Breast epithelium (tissue), 4 donors: Measurements from ENCODE around the gene KLF6. TPM values are rescaled to one million over a fixed set of nuclear protein-coding genes. Genes with fewer than 3 reads are reported as not detected.

Experiments used
- DNase-seq, 2 donors: peaks; one replicate each; pipeline ENCODE4 v3.0.0-alpha.2; 2019; ENCODE audit warnings: low spot score in 2 of 2
- H3K27ac ChIP-seq, 2 donors: fragments of 200-600 bp; sonication (generic) in 1 of 2; one replicate each; pipeline ENCODE4 v1.5.1; 2016 to 2019; ENCODE audit warnings: mild to moderate bottlenecking in 1 of 2
- H3K27me3 ChIP-seq, 2 donors: fragments of 200-600 bp; sonication (generic) in 1 of 2; one replicate each; pipeline versions ENCODE4 v1.5.1 to v1.6.0; 2017 to 2019; ENCODE audit warnings: control low read depth in 1 of 2, mild to moderate bottlenecking in 1 of 2
- H3K36me3 ChIP-seq: fragments of 200-600 bp; one replicate; pipeline ENCODE4 v1.5.1; 2019
- H3K4me1 ChIP-seq, 2 donors: fragments of 200-600 bp; sonication (generic); one replicate each; pipeline ENCODE4 v1.5.1; 2016 to 2019; ENCODE audit warnings: control low read depth in 1 of 2
- H3K4me3 ChIP-seq, 3 donors: fragments of 200-600 bp; sonication (generic); 1 replicate in 2 of 3; 2 replicates in 1 of 3; pipeline ENCODE4 v1.5.1; 2016 to 2019; ENCODE audit warnings: mild to moderate bottlenecking in 3 of 3, moderate library complexity in 2 of 3
- H3K9me3 ChIP-seq, 2 donors: fragments of 200-600 bp; sonication (generic) in 1 of 2; one replicate each; pipeline ENCODE4 v1.5.1; 2016 to 2019; ENCODE audit warnings: control low read depth in 1 of 2
- POLR2A ChIP-seq: fragments of 450-650 bp; IDR thresholded peaks from one replicate; pipeline ENCODE4 v1.6.1; 2016; ENCODE audit warnings: antibody characterized with exemption, mild to moderate bottlenecking, moderate library complexity
- POLR2AphosphoS5 ChIP-seq, 3 donors: sonication (generic); formaldehyde crosslinking; IDR thresholded peaks; one replicate each; pipeline ENCODE4 v1.6.1; 2017; ENCODE audit warnings: antibody characterized with exemption in 3 of 3
- intact Hi-C: fragments of 100-400 bp; cut with DNase I; formaldehyde crosslinking; loops from one replicate; pipeline ENCODE4 v1.15.1; 2023; ENCODE audit warnings: low total_unique reads
- total RNA-seq, 3 donors: library from RNA; depleted of rRNA; stranded (reverse); fragments of >200 nt; gene quantifications; one replicate each; pipeline ENCODE4 v1.1.0, GENCODE V29; 2016
- TF ChIP-seq, protein P1 (sequence below), 3 donors: fragments of 450-650 bp; IDR thresholded peaks; one replicate each; pipeline ENCODE4 v1.5.1; 2016 to 2017; ENCODE audit warnings: antibody characterized with exemption in 3 of 3, mild to moderate bottlenecking in 3 of 3, moderate library complexity in 3 of 3

Gene KLF6
- total RNA-seq, 3 donors from 2014 or later = 132 to 347 (median 186) TPM

DNA sequence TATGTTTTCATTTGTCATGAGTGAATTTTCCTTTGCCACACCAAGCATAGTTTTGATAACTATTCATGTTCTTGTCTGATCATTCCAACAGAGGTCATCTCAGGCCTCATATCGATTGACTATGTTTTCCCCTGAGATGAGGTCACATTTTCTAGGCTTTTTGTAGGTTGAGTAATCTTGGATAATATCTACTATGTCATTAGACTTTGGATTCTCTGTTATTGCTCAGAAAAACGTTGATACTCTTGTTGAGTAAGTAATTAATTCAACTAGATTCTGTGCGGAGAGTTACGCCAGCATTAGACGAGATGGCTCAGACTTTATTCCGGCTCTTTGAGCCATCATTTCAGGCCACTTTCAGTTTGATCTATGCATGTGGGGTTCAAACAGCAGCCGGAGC, 57.7 kb downstream of the KLF6 start:
- Histone ChIP-seq H3K36me3 (no peaks in the 10 kb centered on the region), H3K4me3 (no peak overlapping the region), H3K27me3 (no peaks in the 10 kb centered on the region), H3K27ac (no peak overlapping the region), H3K4me1 (no peaks in the 10 kb centered on the region), H3K9me3 (no peaks in the 10 kb centered on the region)
- no peak for TF ChIP-seq POLR2A
- TF ChIP-seq POLR2AphosphoS5 (IDR thresholded peaks at IDR 0.05) = no peak
- TF ChIP-seq, protein P1, sequence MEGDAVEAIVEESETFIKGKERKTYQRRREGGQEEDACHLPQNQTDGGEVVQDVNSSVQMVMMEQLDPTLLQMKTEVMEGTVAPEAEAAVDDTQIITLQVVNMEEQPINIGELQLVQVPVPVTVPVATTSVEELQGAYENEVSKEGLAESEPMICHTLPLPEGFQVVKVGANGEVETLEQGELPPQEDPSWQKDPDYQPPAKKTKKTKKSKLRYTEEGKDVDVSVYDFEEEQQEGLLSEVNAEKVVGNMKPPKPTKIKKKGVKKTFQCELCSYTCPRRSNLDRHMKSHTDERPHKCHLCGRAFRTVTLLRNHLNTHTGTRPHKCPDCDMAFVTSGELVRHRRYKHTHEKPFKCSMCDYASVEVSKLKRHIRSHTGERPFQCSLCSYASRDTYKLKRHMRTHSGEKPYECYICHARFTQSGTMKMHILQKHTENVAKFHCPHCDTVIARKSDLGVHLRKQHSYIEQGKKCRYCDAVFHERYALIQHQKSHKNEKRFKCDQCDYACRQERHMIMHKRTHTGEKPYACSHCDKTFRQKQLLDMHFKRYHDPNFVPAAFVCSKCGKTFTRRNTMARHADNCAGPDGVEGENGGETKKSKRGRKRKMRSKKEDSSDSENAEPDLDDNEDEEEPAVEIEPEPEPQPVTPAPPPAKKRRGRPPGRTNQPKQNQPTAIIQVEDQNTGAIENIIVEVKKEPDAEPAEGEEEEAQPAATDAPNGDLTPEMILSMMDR (IDR thresholded peaks at IDR 0.05) = no peak
- intact Hi-C loops = no loop called here
- no peak for DNase-seq
